Endothelial cell of umbilical vein (primary cell): ENCODE data around the gene NSDHL. TPM values are rescaled to one million over a fixed set of nuclear protein-coding genes. Genes with fewer than 3 reads are reported as not detected.

Experiments
- BruUV-seq: library from RNA; stranded (reverse); fragments of 400-500 nt; replicated peaks from 2 replicates; lab custom pipeline; 2021; lab: Mats Ljungman, UMichigan
- CTCF ChIA-PET: fragments of 300-600, 350-600 bp; sonication (Branson Sonifier 250); formaldehyde crosslinking; loops from one replicate; lab custom pipeline; 2021; ENCODE audit warnings: antibody characterized with exemption, inconsistent platforms; lab: Charles Lee
- POLR2A ChIA-PET: fragments of 300-600, 350-600 bp; sonication (Branson Sonifier 250); formaldehyde crosslinking; loops from one replicate; lab custom pipeline; 2021; ENCODE audit warnings: antibody characterized with exemption, inconsistent platforms; lab: Charles Lee
- DNase-seq: peaks from one replicate; pipeline ENCODE4 v3.0.0-alpha.2; 2011; ENCODE audit warnings: low read depth, low spot score
- FAIRE-seq: peaks from 2 replicates; lab custom pipeline; 2011; peaks lifted over from hg19 to GRCh38; lab: Jason Lieb, UNC
- H2AFZ ChIP-seq: 2 replicates; pipeline ENCODE4 v1.6.0; 2012; ENCODE audit warnings: low read depth, low read length, control low read depth, inconsistent platforms
- H3K27ac ChIP-seq: 2 replicates; pipeline ENCODE4 v1.5.1; 2011; ENCODE audit warnings: low read depth, mild to moderate bottlenecking, control low read depth, low read length, moderate library complexity; ENCODE audit not compliant: insufficient read depth
- H3K27me3 ChIP-seq, 2 experiments: 2 replicates each; pipeline versions ENCODE4 v1.6.0 to v1.6.1; 2011; ENCODE audit warnings: low read length in 2 of 2, mixed read lengths in 1 of 2; ENCODE audit not compliant: control insufficient read depth in 2 of 2, insufficient read depth in 2 of 2
- H3K36me3 ChIP-seq, 2 experiments: 2 replicates in 1 of 2; 3 replicates in 1 of 2; pipeline ENCODE4 v1.5.1; 2011; ENCODE audit warnings: low read length in 2 of 2, mild to moderate bottlenecking in 1 of 2, moderate library complexity in 1 of 2; ENCODE audit not compliant: control insufficient read depth in 2 of 2, insufficient read depth in 2 of 2; ENCODE audit errors: extremely low read depth in 1 of 2
- H3K4me1 ChIP-seq: 3 replicates; pipeline ENCODE4 v1.5.1; 2011; ENCODE audit warnings: mild to moderate bottlenecking, low read length; ENCODE audit not compliant: control insufficient read depth, insufficient read depth; ENCODE audit errors: extremely low read depth
- H3K4me2 ChIP-seq: 2 replicates; pipeline ENCODE4 v1.6.1; 2011; ENCODE audit warnings: low read length, control low read depth, mixed read lengths; ENCODE audit not compliant: insufficient read depth
- H3K4me3 ChIP-seq, 3 experiments: fragments of 200-600 bp in 1 of 3; sonication (generic), shearing (Covaris generic) in 1 of 3; replicated peaks in 1 of 3; 2 replicates each; pipeline ENCODE4 v1.5.1; 2011 to 2016; ENCODE audit warnings: control low read depth in 3 of 3, low read length in 3 of 3, mild to moderate bottlenecking in 2 of 3, inconsistent platforms in 1 of 3, low read depth in 1 of 3, moderate library complexity in 1 of 3; ENCODE audit not compliant: insufficient read depth in 1 of 3
- H3K79me2 ChIP-seq: 2 replicates; pipeline ENCODE4 v1.6.0; 2012; ENCODE audit warnings: low read length, inconsistent platforms; ENCODE audit not compliant: control insufficient read depth, insufficient read depth
- H3K9ac ChIP-seq: replicated peaks from 2 replicates; pipeline ENCODE3; 2011; ENCODE audit warnings: low read length, control low read depth; ENCODE audit not compliant: insufficient read depth; ENCODE audit errors: extremely low read depth
- H3K9me1 ChIP-seq: replicated peaks from 3 replicates; pipeline ENCODE4 v1.6.0; 2011; ENCODE audit warnings: mild to moderate bottlenecking, low read length; ENCODE audit not compliant: control insufficient read depth, insufficient read depth; ENCODE audit errors: extremely low read depth
- H3K9me3 ChIP-seq: replicated peaks from 2 replicates; pipeline ENCODE4 v1.5.1; 2012; ENCODE audit warnings: low read length, inconsistent platforms; ENCODE audit not compliant: control insufficient read depth, insufficient read depth
- H4K20me1 ChIP-seq: replicated peaks from 2 replicates; pipeline ENCODE3; 2011; ENCODE audit warnings: mild to moderate bottlenecking, low read length; ENCODE audit not compliant: control insufficient read depth, insufficient read depth; ENCODE audit errors: extremely low read depth
- CTCF ChIP-seq, 2 donors: IDR thresholded peaks; 1 replicate in 1 of 2; 2 replicates in 1 of 2; pipeline ENCODE4 v1.5.1; 2011; ENCODE audit warnings: low read length in 2 of 2, mild to moderate bottlenecking in 2 of 2, moderate library complexity in 2 of 2, control low read depth in 1 of 2, inconsistent platforms in 1 of 2, low read depth in 1 of 2; ENCODE audit not compliant: insufficient read depth in 1 of 2; ENCODE audit errors: extremely low read depth in 1 of 2
- EZH2 ChIP-seq: IDR thresholded peaks from 2 replicates; pipeline ENCODE4 v1.6.1; 2012; ENCODE audit warnings: borderline replicate concordance, low read depth, mild to moderate bottlenecking, moderate library complexity, low read length, inconsistent platforms; ENCODE audit not compliant: severe bottlenecking
- FOS ChIP-seq: IDR thresholded peaks from 2 replicates; pipeline ENCODE4 v1.6.1; 2011; ENCODE audit warnings: mild to moderate bottlenecking, low read length, moderate library complexity, borderline replicate concordance; ENCODE audit not compliant: insufficient read depth
- GATA2 ChIP-seq: IDR thresholded peaks from 2 replicates; pipeline ENCODE4 v1.7.0; 2011; ENCODE audit warnings: low read depth, mild to moderate bottlenecking, moderate library complexity, mixed read lengths, low read length; ENCODE audit not compliant: insufficient read length, insufficient read depth
- JUN ChIP-seq: IDR thresholded peaks from 2 replicates; pipeline ENCODE4 v1.6.1; 2011; ENCODE audit warnings: borderline replicate concordance, low read depth; ENCODE audit not compliant: insufficient read length, insufficient read depth
- MAX ChIP-seq: IDR thresholded peaks from 2 replicates; pipeline ENCODE4 v1.6.1; 2011; ENCODE audit not compliant: insufficient read depth, insufficient read length
- MYC ChIP-seq: IDR thresholded peaks from one replicate; pipeline ENCODE4 v1.6.1; 2011; ENCODE audit warnings: mild to moderate bottlenecking, low read depth, low read length
- POLR2A ChIP-seq: IDR thresholded peaks from 2 replicates; pipeline ENCODE4 v1.6.1; 2012; ENCODE audit warnings: low read depth, mild to moderate bottlenecking, control low read depth, low read length
- POLR2AphosphoS5 ChIP-seq: IDR thresholded peaks from 2 replicates; pipeline ENCODE4 v1.6.1; 2012; ENCODE audit warnings: low read depth, mild to moderate bottlenecking, control low read depth, low read length, moderate library complexity; ENCODE audit not compliant: insufficient read depth
- dilution Hi-C: fragments of 300-500 bp; cut with MboI; formaldehyde crosslinking; loops from one replicate; pipeline ENCODE4 v1.15.0; 2019; ENCODE audit warnings: low sequenced_read_pairs; ENCODE audit not compliant: extremely low pct_ligation_motif_present
- intact Hi-C: fragments of 100-400 bp; cut with micrococcal nuclease; formaldehyde crosslinking; loops from one replicate; pipeline ENCODE4 v1.10.0; 2022
- polyA plus RNA-seq, 4 experiments: library from polyadenylated mRNA; depleted of rRNA in 3 of 4; stranded (reverse) in 3 of 4; unstranded in 1 of 4; fragments of >200 nt; gene quantifications; 2 replicates each; pipeline versions ENCODE4 v1.2.1 to v1.2.3, GENCODE V29; 2011 to 2012; ENCODE audit warnings: missing spikeins in 1 of 4
- total RNA-seq: library from RNA; stranded (reverse); gene quantifications from 2 replicates; pipeline ENCODE4 v1.2.3, GENCODE V29; 2021

The NSDHL gene
- total and polyA plus RNA-seq, 2 donors (not counting 3 experiments of a cell fraction or from before 2014, with no cell fraction given): 40.0 to 43.7 TPM

GRCh38 chrX:152844256-152844655, 13.4 kb downstream of the NSDHL start:
- H3K27ac ChIP-seq: no peak overlapping the region
- no peaks in the 10 kb centered on the region for H3K27me3 ChIP-seq
- BruUV-seq: no TSS peak
- intact Hi-C loops: no loop called here
- H3K36me3 ChIP-seq: no peaks in the 10 kb centered on the region
- POLR2A ChIA-PET: no interaction called here
- peaks cover 53% of the 10 kb centered on the region for H3K79me2 ChIP-seq
- H3K9ac ChIP-seq: no peak overlapping the region
- no peak overlapping the region for H3K4me2 ChIP-seq
- TF ChIP-seq MYC: no peak
- no peak for TF ChIP-seq GATA2
- TF ChIP-seq JUN: no peak
- no peak for TF ChIP-seq POLR2A
- TF ChIP-seq MAX: no peak
- TF ChIP-seq FOS: no peak
- TF ChIP-seq EZH2: no peak
- no peak for TF ChIP-seq CTCF (IDR thresholded peaks at IDR 0.05; ENCODE audit: extremely low read depth in 1 of 2, insufficient read depth in 1 of 2, low read depth in 1 of 2, low read length in 2 of 2)
- no peak for TF ChIP-seq POLR2AphosphoS5
- FAIRE-seq (no peak), DNase-seq (no peak)
- H2AFZ ChIP-seq: no peak overlapping the region
- no peaks in the 10 kb centered on the region for H4K20me1 ChIP-seq
- H3K4me1 ChIP-seq: peaks cover 8% of the 10 kb centered on the region
- H3K9me3 ChIP-seq: no peaks in the 10 kb centered on the region
- H3K4me3 ChIP-seq: no peak overlapping the region
- dilution Hi-C loops: no loop called here
- CTCF ChIA-PET: no interaction called here
- no peaks in the 10 kb centered on the region for H3K9me1 ChIP-seq
